Epidermal melanocyte (primary cell): ENCODE measurements around the gene CCR7.

ENCODE experiments used
- DNase-seq: peaks from one replicate; pipeline ENCODE4 v3.0.0; 2011; ENCODE audit warnings: low spot score; ENCODE audit not compliant: insufficient read length

The CCR7 gene

DNA sequence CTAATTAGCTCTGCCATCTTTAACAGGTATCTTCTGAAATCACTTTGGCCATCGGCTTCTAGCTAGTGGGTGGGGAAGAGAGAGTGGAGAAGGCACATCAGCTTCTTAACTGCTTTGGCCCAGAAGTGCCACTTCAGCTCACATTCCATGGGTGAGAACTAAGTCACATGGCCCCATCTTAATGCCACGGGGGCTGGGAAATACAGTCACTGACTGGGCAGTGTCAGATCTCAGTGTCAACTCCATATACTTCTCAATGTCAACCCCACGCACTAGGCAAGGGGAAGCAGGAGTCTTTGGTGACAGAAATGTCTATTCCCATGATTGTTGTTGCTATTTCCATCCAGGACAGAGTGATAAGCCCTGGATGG is 29.4 kb downstream of the CCR7 start:
- DNase-seq = no peak

DNA sequence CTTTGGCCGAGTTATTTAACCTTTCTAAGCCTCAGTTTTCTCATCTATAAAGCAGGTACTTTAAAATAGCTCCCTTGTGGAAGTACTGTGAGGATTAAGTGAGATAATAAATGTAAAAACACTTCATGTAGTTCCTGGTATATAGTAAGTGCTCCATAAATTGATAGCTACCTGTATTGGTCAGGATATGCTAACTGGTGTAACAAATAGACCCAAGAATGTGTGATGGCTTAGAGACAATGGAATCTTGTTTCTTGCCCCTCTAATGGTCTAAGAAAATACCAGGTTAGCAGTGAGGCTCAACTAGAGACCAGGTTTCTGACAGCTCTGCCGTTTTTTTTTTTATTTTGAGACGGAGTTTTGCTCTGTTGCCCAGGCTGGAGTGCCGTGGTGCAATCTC is 29.8 kb downstream of the CCR7 start:
- no peak for DNase-seq

DNA sequence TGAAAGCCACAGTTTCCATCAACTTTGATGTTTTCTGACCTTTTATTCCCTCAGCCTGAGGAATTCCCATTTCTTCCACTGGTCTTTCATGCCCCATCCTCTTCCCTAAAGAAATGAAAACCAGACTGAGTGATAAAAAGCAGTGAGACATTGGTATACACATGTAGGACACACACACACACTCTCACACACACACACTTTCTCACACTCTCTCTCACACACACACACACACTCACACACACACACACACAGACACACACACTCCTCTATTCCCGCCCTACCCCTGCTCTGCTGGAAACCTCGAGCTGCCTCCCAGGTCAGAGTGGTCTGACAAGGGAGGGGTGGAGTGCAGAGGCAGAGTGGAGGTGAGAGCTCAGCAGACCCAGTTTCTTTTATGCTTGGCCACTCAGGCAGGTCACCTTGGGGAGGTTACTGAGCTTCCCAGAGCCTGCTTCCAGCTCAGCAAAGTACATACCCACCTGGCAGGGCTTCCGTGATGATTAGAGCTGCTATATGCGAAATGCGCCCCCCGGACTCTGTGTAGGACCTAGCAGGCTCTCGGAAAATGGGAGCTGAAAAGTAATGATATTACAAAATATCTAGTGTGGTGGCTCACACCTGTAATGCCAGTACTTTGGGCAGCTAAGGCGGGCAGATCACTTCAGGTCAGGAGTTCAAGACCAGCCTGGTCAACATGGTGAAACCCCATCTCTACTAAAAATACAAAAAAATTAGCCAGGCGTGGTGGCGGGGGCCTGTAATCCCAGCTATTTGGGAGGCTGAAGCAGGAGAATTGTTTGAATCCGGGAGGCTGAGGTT is 30.7 kb downstream of the CCR7 start:
- no peak for DNase-seq

DNA sequence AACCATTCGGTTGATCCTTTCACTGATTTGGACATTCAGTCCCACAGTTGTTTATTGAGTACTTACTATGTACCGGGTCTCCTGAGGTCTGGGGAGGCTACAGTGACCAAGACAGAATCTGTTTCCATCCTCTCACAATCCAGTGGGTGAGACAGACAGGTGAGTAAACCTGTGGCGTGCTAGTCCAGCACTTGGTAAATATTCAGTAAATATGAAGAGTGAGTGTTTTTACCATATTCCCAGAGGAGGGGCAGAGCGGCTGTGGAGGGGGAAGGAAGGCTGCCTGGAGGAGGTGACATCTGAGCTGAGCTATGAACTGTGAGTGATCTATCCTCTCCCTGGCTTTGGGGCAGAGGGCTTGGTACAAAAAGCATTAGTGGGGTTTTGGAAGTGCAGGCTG is 31.4 kb downstream of the CCR7 start:
- DNase-seq = no peak

DNA sequence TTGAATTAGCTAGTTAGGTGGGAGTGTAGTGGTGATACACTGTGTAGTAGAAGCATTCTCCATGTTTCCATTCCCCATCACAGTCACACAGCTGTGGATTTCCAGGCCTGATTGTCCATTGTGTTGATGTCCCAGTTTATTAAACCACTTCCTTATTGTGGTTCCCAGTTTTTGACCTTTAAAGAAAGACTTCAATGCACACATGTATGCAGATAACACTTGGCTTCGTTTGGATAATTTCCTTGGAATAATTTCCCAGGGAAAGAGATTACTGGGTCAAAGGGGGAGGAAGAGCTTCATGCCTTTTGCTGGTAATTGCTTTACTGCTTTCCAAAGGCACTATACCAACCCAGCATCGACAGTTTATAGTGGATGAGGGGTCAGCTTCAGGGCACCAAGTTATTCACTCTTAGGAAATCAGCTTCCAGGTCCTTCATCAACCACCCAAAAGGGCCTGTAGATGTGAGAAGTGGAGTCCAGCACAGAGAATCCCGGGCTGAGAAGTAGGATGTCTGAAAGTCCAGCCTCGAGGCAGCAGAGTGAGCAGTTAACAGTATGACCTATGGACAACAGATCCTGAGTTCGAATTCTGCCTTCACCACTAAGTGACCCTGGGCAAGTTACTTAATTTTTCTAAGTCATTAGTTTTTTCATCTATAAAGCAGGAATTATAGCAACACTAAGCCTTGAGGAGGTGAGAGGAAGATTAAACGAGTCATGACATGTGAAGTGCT is 32.6 kb downstream of the CCR7 start:
- no peak for DNase-seq

DNA sequence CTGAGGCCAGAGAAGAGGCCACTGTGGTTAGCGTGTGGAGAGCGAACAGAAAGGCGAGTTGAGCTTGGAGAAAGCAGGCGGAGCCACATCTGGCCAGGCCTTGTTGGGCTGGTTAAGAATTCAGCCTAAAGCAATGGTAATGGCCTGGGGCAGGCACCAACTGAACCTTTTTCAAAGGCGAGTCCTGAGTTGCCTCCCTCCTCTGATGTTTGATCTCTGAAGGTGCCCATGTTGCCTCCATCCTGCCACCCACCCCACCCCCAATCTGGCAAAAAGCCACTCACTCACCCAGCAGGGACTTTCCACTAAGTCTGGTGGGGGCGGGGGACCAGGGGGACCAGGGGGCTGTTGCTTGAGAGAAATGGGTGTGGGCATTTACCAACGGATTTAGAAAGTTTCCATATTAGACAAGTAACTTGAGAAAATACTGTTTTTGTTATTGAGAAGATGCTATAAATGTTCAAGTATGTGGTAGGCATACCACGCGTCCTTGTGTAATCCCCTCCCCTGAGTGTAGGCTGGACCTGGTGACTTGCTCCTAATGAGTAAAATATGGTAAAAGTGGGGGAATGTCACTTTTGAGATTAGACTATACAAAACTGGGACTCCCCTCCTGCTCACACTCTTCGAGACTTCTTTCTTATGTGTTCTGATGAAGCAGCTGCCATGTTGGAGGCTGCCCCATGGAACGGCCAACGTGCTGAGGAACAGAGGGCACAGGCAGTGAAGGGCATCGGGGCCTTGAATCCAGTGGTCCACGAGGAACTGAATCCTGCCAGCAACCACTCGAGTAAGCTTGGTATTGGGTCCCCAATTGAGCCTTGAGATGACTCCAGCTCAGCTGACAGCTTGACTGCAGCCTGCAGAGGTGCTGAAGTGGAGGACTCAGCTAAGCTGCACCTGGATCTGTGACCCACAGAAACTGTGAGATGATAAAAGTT is 34.0 kb downstream of the CCR7 start:
- DNase-seq = no peak

DNA sequence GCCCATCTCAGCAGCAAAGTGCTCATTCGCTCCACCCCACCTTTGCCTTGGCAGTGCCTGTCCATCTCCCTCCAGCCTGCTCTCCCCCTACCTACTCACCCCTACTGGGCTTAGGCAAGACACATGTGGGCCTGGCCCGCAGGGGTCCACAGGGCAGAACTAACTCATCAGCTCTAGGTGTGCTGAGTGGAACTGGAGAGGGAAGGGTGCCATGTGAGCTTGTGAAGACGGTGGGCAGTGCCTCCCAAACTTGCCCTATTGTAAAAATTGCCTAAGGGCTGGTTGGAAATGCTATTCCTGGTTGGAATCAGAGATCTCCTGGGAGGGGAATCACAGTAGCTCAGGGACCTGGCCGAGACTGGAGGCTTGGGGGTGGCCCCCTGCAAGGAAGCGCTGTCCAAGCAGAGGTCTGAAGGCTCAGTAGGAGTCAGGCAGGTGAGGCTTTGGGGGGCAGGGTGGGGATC is 34.7 kb downstream of the CCR7 start:
- DNase-seq = no peak

DNA sequence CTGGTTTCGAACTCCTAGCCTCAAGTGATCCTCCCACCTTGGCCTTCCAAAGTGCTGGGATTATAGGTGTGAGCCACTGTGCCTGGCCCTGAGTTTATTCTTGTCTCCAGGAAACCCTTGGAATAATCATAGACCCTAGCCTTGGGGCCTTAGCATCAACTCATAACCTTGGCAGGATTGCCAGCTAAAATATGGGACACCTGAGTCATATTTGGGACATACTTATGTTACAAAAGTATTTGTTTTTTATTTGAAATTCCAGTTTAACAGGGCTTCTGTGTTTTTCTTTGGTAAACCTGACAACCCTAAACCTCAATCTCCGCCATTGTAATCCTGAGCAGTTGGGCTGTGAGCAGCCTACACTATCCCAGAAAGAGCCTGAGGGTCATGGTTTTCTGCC is 35.3 kb downstream of the CCR7 start:
- DNase-seq = no peak

DNA sequence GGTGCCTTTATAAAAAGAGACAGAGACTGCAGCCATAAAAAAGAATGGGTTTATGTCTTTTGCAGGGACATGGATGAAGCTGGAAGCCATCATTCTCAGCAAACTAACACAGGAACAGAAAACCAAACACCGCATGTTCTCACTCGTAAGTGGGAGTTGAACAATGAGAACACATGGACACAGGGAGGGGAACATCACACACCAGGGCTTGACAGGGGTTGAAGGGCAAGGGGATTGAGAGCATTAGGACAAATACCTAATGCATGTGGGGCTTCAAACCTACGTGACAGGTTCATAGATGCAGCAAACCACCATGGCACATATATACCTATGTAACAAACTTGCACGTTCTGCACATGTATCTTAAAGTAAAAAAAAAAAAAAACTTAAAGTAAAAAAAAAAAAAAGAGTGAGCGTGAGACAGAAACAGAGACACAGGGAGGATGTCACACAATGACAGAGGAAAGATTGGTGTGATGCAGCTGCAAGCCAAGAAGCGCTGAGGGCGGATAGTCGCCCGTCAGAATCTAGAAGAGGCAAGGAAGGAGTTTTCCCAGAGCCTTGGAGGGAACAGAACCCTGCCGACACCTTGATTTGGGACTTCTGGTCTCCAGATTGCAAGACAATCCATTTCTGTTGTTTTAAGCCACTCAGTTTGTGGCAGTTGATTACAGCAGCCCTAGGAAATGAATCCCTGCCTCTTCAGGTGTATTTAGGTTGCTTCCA is 36.4 kb downstream of the CCR7 start:
- DNase-seq = no peak

DNA sequence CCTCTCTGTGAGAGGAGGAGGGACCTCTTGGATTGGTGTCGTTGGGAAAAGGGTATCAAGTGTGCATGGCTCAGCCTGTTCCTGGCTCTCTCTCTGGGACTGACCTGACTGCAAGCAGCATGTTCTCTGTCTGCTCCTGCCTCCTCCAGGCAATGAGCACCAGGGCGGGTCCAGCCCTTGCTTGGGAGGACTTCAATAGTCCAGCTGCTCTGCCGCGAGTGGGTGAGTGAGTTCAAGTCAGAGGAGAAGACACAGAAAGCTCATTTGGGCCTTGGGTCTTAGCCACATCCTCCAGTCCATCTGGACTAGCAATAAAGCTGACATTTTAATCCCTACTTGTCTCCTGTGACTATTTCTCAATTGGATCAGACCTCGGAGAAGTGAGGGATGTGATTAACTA is 38.6 kb downstream of the CCR7 start:
- DNase-seq = no peak

DNA sequence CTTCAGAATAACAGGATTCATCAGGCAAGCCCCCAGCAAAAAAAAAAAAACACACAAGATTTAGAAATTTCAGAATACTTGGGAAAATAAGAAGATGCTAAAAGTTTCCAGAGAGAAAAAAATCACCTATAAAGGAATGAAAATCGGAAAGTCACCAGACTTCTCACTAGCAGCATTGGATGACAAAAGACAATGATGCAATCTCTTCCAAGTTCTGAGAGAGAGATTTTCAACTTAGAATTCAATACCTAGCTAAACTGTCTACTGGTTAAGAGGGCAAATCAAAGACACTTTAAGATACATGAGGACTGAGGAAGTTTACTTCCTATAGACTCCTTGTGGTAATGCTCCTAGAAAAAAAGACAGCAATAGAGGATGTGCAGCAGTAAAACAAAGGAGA is 40.0 kb downstream of the CCR7 start:
- no peak for DNase-seq

DNA sequence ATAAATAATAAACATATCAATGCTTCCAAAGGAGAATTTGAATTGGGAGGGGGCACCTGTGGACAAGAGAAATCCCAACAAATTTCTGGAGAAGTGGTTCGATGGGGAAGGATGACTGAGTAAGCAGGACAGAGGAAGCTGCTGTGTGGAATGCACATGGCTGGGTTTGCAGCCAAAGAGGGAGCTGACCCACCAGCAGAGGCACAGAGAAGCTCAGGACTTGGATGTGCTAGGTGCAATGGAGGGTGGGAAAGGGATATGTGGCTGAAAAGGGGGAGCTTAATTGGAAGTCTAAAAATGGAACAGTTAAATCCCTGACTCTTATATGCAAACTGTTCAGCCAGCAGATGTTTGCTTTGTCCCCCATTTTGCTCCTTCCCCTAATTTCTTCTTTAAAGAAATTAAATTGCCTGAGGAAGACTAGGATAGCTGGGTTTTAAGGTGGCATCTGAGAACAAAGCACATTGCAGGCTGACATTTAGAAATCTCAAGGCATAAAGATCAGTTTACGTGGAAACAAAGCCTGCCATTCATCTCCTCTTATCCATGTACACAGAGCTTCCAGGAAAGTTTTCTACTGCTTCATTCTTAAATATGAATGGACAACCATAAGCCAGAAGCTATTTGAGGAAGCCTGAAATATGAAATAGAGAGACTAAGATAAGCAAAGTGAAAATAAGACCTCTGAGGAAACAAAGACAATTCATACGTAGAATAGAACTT is 40.9 kb downstream of the CCR7 start:
- DNase-seq = peak; percentile 74

DNA sequence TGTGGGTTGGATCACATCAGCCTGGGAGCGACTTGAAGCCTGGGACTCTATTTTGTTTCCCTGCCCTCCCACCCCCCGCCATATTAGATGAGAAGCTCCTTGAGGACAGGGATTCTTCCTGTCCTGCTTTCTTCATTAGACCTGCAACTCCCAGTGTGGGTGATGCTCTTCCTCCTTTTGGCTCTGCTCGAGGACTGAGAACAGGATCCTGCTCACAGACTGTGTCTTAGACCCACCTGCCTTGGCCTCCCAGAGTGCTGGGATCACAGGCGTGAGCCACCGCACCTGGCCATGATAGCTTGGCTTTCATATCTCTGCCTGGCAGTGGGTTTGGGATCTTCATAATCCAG is 42.3 kb downstream of the CCR7 start:
- DNase-seq = no peak

DNA sequence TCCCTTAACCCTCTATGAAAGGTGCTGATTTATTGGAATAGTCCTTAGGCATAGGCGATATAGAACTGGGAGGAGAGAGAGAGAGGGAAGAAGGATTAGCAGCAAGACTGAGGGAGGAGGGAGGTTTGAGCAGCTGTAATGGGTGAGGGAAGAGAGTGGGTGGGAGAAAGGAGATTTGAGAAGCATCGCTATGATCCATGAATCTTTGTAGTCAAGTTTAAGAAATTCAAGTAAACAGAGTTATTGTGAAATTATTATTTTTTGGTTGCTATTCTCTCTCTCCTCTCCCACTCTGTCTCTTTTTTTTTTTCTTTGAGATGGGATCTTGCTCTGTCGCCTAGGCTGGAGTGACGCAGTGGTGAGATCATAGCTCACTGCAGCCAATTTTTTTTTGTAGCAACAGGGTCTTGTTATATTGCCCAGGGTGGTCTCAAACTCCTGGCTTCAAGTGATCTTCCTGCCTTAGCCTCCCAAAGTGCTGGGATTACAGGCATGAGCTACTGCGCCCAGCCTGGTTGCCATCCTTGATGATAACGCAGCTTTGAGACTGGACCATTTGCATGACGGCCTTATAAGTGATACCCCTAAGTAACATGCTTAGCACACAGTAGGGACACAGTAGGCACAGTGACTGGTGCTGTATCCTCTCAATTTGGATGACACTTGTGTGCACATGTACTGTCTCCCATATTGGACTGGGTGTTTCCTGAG is 42.9 kb downstream of the CCR7 start:
- DNase-seq = no peak

DNA sequence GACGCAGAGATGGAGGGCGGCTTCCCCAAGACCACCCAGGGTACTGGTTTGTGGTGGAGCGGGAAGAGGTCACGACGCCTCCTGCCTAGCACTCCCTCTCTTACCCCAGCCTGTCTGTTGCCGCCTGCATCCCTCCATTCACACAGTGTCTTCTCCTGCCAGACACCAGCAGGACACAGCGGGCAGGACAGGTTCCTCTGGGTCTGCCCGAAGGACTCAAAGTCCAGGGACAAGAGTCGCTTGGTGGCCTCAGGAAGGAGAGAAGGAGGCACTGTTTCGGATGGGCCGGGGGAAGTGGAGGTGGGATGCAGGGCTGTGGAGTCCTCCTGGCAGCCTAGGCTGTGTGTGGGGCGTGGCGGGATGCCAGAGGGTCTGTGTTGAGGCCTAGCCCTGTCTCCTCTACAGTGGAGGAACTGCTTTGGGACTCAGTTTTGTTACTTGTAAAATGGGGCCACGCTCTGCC is 44.2 kb downstream of the CCR7 start:
- DNase-seq = no peak

DNA sequence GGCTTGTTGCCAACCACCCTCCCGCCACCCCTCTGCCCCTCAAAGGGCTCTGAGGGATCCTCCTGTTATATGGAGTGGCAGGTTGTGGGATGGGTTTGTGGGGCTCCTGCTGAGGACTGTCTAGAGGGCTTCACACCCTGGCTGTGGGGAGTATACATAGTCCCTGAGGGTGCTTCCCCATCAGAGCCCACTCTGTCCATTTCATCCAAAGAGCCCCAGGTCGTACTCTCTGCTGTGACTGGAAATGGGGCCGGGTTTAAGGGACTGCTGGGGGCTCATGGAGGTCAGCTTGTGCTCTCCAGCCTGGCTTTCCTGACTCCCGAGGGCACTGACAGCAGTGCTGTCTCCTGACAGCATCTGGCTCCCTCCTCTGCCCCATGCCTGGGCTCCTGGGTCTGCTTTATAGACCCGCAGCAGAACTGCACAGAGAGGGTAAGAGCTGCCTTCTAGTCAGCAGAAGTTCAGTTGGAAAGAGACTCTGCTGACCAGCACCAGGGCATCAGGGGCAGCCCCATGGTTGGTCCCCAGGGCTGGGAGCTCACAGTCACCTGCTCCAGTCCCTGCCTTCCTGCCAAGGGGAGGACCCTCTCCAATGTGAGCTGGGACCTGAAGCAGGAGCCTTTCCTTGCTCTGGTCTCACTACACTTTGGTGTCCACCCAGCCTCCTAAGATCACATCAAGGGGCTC is 46.0 kb downstream of the CCR7 start:
- DNase-seq = no peak

DNA sequence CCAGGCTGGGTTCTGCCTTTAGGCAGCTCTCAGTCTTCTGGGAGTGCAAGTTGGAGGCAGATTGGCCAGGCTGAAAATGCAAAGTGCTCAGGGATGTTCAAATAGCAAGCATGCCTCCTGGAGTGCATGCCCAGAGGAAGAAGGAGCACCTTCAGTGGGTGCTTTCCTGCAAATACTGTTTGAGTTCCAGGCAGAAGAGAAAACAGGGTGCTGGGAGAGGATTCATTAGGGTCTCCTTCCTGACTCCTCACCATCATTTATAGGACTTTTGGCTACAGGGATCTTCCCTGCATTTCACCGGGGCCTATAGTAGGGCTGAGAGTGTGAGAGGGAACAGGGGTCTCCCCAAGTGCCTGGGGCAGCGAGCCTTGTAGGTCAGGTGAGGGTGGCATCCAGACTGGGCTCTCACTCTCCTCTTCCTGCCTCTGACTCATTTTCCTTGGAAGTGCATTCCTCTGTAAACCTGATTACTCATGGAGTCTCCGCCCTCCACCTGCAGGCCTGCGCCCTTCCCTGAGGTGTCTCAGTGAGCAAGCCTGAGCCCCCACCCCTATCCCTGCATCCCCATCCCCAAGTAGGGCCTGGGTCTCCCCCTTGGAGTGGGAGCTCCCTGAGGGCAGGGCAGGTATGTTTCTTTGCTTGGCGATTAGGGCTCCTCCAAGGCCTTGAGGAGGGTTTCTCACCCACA is 46.7 kb downstream of the CCR7 start:
- DNase-seq = no peak

DNA sequence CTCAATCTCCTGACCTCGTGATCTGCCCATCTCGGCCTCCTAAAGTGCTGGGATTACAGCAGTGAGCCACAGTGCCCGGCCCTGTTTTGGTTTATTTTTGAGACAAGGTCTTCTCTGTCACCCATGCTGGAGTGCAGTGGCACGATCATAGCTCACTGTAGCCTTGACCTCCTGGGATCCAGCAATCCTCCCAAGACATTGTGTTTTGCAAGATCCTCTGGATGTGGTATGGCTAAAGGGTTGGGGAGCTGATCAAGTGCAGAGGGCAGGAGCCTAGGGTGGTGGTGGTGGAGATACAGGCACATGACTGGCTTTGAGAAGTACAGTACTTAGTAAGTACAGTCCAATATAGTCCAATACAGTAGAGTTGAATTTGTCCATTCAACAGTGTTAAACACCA is 47.3 kb downstream of the CCR7 start:
- no peak for DNase-seq

DNA sequence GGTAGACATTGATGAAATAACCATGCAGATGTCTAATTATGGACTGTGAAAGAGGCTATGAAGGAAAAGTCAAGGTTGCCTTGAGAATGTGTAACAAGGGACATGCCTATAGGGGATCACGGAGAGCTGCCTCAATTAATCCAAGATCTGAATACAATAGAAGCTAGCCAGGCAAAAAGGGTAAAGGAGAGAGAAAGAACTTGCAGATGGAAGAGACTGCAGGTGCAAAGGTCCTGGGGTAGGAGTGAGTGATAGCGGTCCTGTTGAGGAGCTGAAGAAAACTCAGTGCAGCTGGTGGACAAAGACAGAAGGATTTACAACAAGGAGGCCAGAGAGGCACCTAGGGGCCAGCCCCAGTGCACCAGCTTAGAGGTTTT is 48.0 kb downstream of the CCR7 start:
- no peak for DNase-seq
